NCI-H2029 (cell line): ENCODE results near the gene TMED9.

Source experiments
- DNase-seq: peaks from one replicate; lab custom pipeline; 2025; lab: John Stamatoyannopoulos, UW

The TMED9 gene

GRCh38 chr5:177578316-177578715 is 13.7 kb upstream of the TMED9 start:
- no peak for DNase-seq

- DNase-seq = no peak
These were observed 3.5 kb upstream of the TMED9 start for GRCh38 chr5:177588413-177588909.

DNA sequence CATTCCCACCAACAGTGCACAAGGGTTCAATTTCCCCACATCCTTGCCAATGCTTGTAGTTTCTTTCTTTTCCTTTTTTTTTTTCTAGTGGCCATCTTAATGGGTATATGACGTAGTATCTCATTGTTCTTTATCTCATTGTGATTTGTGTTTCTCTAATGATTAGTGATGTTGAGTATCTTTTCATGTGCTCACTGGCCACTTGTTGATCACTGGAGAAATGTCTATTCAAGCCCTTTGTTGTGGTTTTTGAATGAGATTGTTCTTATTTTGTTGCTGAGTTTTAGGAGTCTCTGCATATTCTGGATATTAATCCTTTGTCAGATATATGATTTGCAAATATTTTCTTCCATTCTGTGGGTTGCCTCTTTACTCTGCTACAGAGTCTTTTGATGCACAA is 1.6 kb upstream of the TMED9 start:
- no peak for DNase-seq

DNA sequence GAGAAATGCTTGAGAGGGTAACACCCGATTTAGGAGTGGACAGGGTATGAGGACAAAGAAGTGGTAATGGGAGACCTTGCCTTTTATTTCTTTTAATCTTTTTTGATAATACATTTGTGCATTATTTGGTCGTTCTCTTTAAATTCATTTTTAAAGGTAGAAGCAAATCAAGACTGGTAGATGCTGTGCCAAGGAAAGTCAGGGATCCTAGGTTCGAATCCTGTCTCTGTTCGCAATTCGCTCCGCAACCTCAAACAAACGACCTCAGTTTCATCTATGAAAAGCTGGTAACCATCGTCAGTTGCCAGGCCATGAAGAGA is 353 bp upstream of the TMED9 start:
- DNase-seq = no peak

- DNase-seq = no peak
These were observed 902 bp downstream of the TMED9 start for GRCh38 chr5:177592905-177593304.

GRCh38 chr5:177593511-177593910 is 1.5 kb downstream of the TMED9 start:
- no peak for DNase-seq

DNA sequence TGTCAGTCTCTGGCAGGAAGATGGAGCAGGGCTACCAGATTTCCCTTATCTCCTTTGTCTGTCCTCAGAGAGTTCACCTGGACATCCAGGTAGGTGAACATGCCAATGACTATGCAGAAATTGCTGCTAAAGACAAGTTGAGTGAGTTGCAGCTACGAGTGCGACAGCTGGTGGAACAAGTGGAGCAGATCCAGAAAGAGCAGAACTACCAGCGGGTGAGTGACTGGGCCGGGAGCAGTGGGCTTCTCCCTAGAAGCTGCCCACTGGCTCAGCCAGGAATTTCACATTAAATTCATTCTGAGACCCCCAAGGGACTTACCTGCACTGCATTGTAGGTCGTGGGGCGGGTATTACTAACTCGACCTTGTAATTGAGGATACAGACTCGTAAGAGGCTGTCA is 2.1 kb downstream of the TMED9 start:
- no peak for DNase-seq

- no peak for DNase-seq
These were observed 3.1 kb downstream of the TMED9 start for GRCh38 chr5:177595026-177595585.

DNA sequence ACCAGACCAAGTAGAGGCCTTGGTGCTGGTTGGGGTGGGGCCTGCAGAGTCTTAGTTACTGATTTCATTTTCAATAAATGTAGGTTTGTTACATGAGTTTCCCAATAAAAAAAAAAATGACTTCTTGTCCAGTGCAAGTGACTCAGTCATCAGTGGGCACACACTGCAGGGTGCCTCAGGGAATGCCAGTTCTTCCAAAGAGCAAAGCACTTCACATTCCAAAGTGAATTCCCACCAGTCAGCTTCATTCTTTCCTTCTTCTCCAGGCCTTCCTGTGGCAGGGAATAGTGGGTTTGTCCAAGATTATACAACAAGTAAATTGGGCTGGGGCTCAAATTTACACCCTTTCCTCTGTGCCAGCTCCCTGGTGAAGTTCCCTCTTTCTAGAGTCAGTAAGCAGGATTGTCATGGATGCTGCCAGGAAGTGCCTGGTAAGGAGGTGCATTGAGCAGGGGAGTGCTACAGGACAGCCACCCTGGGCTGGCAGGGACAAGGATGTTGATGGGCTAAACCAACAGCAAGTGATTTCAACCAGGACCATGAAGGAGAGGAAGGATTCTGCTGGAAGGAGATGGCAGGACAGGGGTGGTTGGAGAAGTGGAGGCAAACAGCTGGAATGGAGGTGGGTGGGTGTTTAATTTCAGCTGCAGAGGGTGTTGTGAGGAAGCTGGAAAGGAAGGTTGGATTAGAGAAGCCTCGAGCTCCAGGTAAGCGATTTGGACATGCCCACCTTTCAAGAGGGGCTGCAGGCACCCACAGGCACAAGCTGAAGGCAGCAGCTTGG is 4.2 kb downstream of the TMED9 start:
- DNase-seq = no peak

GRCh38 chr5:177596775-177597238 is 4.8 kb downstream of the TMED9 start:
- DNase-seq = no peak

GRCh38 chr5:177598477-177598876 is 6.5 kb downstream of the TMED9 start:
- DNase-seq = no peak

- DNase-seq = peak; percentile 68
These were observed 7.9 kb downstream of the TMED9 start, which contains the start of gene B4GALT7 for GRCh38 chr5:177599731-177600507. TSS of gene B4GALT7 (plus strand) at chr5:177600132. CDS start at chr5:177600211, 79 bp downstream.

DNA sequence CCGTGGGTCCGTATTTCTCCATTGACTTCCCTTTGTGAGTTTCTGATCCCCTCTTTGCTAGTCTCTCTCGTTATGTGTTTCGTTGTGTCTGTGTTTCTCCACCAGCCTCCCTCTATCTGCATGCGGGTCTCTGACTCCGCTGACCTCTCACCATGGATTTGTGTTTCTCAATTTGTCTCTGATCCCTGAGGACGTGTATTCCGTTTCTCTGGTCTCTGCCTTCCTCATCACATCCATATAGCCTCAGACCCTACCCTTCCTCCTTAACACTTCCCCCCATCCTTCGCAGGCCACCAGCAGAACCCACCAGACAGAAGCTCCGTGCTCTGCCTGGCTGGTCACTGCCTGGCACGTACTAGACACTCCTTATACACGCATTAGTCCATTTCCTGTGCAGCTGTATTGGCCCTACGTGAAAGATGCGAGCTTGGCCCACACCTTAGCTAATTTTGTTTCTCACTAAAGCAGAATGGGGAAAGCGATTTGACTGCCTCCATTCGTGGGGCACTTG is 8.6 kb downstream of the TMED9 start:
- no peak for DNase-seq

GRCh38 chr5:177601126-177601525 is 9.1 kb downstream of the TMED9 start:
- DNase-seq = no peak

GRCh38 chr5:177601577-177602457 is 9.8 kb downstream of the TMED9 start:
- no peak for DNase-seq

GRCh38 chr5:177602458-177602830 is 10.4 kb downstream of the TMED9 start:
- DNase-seq = no peak

- DNase-seq = no peak
These were observed 11.6 kb downstream of the TMED9 start for GRCh38 chr5:177603631-177604030.

- no peak for DNase-seq
These were observed 12.1 kb downstream of the TMED9 start for GRCh38 chr5:177604116-177604521.

GRCh38 chr5:177604656-177605055 is 12.7 kb downstream of the TMED9 start:
- no peak for DNase-seq

- DNase-seq = no peak
These were observed 13.1 kb downstream of the TMED9 start for GRCh38 chr5:177605078-177605477.

DNA sequence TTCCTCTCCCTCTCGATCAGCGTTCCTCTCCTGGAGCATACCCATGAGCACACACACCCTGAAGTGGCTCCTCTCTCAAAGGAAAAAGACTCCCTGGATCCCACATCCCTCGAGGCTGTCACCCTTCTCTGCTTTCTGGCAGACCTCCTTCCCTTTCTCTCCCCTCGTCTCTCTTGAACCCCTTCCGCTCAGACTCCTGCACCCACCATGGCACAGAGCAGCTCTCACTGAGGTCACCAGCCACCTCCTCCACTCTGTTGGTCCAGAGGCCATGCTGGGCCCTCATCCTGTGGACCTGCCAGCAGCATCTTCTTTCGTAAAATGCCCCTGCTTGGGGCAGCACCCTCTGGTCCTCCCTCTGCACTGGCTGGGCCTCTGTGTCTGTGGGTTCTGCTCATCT is 13.7 kb downstream of the TMED9 start:
- no peak for DNase-seq
